Measurements from ENCODE around the gene RNF26. TPM values are rescaled to one million over a fixed set of nuclear protein-coding genes. Genes with fewer than 3 reads are reported as not detected.

Gene RNF26
- total RNA-seq, 3 donors from 2014 or later = 20.7 to 24.7 (median 23.7) TPM

DNA sequence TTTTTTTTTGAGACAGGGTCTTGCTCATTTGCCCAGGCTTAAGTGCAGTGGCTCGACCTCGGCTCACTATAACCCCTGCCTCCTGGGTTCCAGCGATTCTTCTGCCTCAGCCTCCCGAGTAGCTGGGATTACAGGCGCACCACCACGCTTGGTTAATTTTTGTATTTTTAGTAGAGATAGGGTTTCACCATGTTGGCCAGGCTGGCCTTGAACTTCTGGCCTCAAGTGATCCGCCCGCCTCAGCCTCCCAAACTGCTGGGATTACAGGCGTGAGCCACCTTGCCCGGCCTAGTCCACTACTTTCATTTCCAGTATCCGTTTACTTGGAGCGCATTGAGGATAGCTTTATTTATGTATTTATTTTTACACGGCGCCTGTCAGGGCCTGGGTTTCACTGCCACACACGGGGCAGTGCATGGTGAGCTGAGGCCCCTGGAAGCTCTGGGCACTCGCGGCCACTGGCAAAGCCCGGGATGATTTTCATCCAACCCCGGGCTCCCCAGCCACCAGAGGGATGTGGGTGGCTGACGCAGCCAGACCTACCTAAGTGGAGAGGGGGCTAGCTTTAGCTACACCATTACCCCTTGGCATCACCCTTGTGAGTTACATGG lies 11.3 kb upstream of the RNF26 start:
- Histone ChIP-seq H3K4me3 (no peak overlapping the region), H3K4me1 (ENCODE audit: low read depth) (peaks cover 14% of the 10 kb centered on the region), H3K9me3 (no peaks in the 10 kb centered on the region), H3K36me3 (ENCODE audit: low read depth) (no peaks in the 10 kb centered on the region)
- intact Hi-C loops (cut with DNase I, micrococcal nuclease) = loop anchor here in 1 of 2 donors (10.0 kb wide), 1 partner anchor 118 kb away; the partner anchor contains the start of gene CBL
- ATAC-seq (no peak), DNase-seq (no peak)
- no peak for TF ChIP-seq CTCF (IDR thresholded peaks at IDR 0.05)

DNA sequence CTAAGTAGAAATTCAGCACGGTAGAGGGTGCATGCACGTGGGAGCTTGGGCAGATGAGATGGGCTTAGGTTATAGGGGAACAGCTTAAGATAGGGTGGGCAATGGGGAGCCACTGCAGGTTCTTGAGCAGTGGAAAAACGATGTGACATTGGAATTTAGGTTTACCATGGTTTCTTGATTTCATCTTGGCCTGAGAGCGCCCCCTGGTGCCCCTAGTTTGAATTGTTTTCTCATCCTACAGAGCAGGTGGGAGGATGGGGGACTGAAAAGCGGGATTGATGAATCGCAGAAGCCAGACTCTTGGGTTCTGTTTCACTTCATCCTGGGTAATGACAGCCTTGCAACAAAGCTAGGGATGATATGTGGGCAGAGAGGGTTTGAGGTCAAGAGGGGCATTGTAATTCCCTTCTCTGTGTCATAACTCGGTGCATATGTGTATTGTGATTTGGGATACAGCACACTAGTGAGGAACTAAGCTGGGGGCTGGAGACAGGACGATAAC lies 10.7 kb upstream of the RNF26 start:
- no peaks in the 10 kb centered on the region for H3K9me3 ChIP-seq
- no peaks in the 10 kb centered on the region for H3K36me3 ChIP-seq (ENCODE audit: low read depth)
- peak; percentile 69 for TF ChIP-seq CTCF (IDR thresholded peaks at IDR 0.05)
- intact Hi-C loops (cut with DNase I, micrococcal nuclease) = loop anchor here in 1 of 2 donors (10.0 kb wide), 1 partner anchor 119 kb away; the partner anchor contains the start of gene CBL
- H3K4me3 ChIP-seq = no peak overlapping the region
- ATAC-seq = peak; percentile 32
- peaks cover 14% of the 10 kb centered on the region for H3K4me1 ChIP-seq (ENCODE audit: low read depth)
- peak in 2 of 3 donors; percentile 66 to 91 for DNase-seq

GRCh38 chr11:119324189-119324588 lies 10.1 kb upstream of the RNF26 start:
- ATAC-seq (no peak), DNase-seq (no peak)
- intact Hi-C loops (cut with DNase I, micrococcal nuclease) = loop anchor here in 1 of 2 donors (10.0 kb wide), 1 partner anchor 119 kb away; the partner anchor contains the start of gene CBL
- TF ChIP-seq CTCF (IDR thresholded peaks at IDR 0.05) = no peak
- H3K36me3 ChIP-seq (ENCODE audit: low read depth) = no peaks in the 10 kb centered on the region
- H3K9me3 ChIP-seq = no peaks in the 10 kb centered on the region
- no peak overlapping the region for H3K4me3 ChIP-seq
- H3K4me1 ChIP-seq (ENCODE audit: low read depth) = peaks cover 13% of the 10 kb centered on the region

- H3K4me3 ChIP-seq = no peak overlapping the region
- TF ChIP-seq CTCF (IDR thresholded peaks at IDR 0.05) = no peak
Measured at GRCh38 chr11:119329320-119329719, 5.0 kb upstream of the RNF26 start.

GRCh38 chr11:119330237-119330636 lies 4.1 kb upstream of the RNF26 start:
- H3K4me3 ChIP-seq = no peak overlapping the region
- DNase-seq (no peak), ATAC-seq (no peak)
- intact Hi-C loops (cut with DNase I, micrococcal nuclease) = no loop called here
- no peak for TF ChIP-seq CTCF (IDR thresholded peaks at IDR 0.05)
- no peaks in the 10 kb centered on the region for H3K9me3 ChIP-seq
- peaks cover 5% of the 10 kb centered on the region for H3K4me1 ChIP-seq (ENCODE audit: low read depth)
- no peaks in the 10 kb centered on the region for H3K36me3 ChIP-seq (ENCODE audit: low read depth)

More at GRCh38 chr11:119329320-119329719, 5.0 kb upstream of the RNF26 start:
- H3K36me3 ChIP-seq (ENCODE audit: low read depth) = no peaks in the 10 kb centered on the region
- DNase-seq = no peak
- no peaks in the 10 kb centered on the region for H3K4me1 ChIP-seq (ENCODE audit: low read depth)
- intact Hi-C loops (cut with DNase I, micrococcal nuclease) = loop anchor here in 1 of 2 donors (10.0 kb wide), 1 partner anchor 125 kb away; the partner anchor contains the start of gene CBL
- no peak for ATAC-seq
- no peaks in the 10 kb centered on the region for H3K9me3 ChIP-seq
